GM12891 (cell line): Measurements from ENCODE around the gene VAV2.

ENCODE experiments used
- PAX5 ChIP-seq: IDR thresholded peaks from 2 replicates; pipeline ENCODE4 v1.6.1; 2011; ENCODE audit warnings: low read length, moderate library complexity, mild to moderate bottlenecking; ENCODE audit not compliant: insufficient read depth, severe bottlenecking
- POLR2A ChIP-seq: IDR thresholded peaks from 2 replicates; pipeline ENCODE4 v1.6.1; 2011; ENCODE audit warnings: low read depth, low read length, control low read depth
- POLR2AphosphoS5 ChIP-seq: IDR thresholded peaks from 2 replicates; pipeline ENCODE4 v1.6.1; 2011; ENCODE audit warnings: low read depth, low read length, control low read depth
- POU2F2 ChIP-seq: IDR thresholded peaks from 2 replicates; pipeline ENCODE4 v1.6.1; 2011; ENCODE audit warnings: low read depth, mild to moderate bottlenecking, control low read depth, low read length, moderate library complexity
- SPI1 ChIP-seq: IDR thresholded peaks from 2 replicates; pipeline ENCODE4 v1.6.1; 2011; ENCODE audit warnings: low read depth, low read length, control low read depth
- TAF1 ChIP-seq: IDR thresholded peaks from 2 replicates; pipeline ENCODE4 v1.6.1; 2011; ENCODE audit warnings: low read depth, low read length, control low read depth

DNA sequence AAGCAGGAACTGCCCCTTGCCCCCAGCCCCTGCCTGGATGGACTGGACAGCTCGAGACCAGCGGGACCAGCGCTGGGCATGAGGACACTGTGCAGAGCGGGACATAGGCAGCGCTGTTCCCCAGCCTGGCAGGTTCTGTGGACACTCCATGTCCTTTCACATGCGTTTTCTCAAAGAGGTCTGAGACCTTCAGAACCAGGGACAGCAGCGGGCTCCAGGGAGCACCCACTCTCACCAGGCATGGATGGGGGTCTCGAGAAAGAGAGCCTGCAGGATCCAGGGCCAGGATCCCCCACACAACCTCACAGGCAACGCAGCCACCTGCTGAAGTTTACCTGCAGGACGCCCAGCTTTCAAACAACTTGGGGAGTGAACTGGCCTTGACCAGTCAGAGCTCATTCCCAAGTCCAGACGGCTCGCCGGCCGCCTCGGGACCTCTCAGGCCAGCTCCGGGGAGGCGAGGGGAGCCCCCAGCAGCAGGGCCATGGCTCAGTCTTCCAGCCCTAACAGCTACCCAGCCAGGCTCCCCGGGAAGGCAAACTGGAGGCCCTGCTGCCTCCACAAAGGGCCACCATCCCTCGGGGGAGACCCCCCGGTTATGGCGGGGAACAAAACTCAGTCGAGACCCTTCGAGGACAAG is 181.4 kb downstream of the VAV2 start:
- TF ChIP-seq POLR2AphosphoS5 (no peak), POLR2A (no peak), SPI1 (no peak), TAF1 (no peak), PAX5 (no peak), POU2F2 (no peak)
